Stimulated activated CD4-positive, alpha-beta T cell treated with anti-CD3 and anti-CD28 coated beads, Interleukin-12 subunit alpha, Interleukin-12 subunit beta, amount 100 ng/mL, for 48 hours (primary cell): ENCODE measurements around the gene CALD1.

Source experiments
- DNase-seq, 3 donors: peaks; one replicate each; pipeline ENCODE4 v3.0.0-alpha.2; 2020; ENCODE audit warnings: low read depth in 2 of 3, low spot score in 1 of 3

Gene CALD1

DNA sequence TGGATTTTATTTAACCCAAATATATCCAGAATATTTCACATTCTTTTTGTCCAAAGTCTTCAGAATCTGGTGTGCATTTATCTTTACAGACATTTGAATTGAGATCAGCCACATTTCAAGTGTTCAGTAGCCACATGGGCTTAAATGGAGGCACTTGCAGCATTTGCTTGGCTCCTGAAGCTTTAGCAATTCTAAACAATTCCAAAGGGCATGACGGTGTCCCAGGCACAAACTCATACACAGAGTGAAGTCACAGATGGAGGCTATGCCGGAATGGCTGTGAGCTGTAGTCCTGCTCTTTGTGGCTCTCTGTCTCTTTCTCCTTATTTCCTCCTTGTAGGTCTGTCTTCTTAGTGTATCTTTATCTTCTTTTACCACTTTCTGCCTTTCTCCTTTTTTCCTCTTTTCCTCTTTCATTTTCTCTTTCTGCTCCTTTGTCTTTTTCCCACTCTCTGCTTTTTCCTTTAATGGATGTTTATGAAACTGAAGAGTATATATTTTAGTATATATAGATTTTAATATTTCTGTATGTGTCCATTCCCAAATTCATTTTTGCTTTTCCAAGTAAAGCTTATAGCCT lies 214.5 kb downstream of the CALD1 start:
- DNase-seq = no peak

DNA sequence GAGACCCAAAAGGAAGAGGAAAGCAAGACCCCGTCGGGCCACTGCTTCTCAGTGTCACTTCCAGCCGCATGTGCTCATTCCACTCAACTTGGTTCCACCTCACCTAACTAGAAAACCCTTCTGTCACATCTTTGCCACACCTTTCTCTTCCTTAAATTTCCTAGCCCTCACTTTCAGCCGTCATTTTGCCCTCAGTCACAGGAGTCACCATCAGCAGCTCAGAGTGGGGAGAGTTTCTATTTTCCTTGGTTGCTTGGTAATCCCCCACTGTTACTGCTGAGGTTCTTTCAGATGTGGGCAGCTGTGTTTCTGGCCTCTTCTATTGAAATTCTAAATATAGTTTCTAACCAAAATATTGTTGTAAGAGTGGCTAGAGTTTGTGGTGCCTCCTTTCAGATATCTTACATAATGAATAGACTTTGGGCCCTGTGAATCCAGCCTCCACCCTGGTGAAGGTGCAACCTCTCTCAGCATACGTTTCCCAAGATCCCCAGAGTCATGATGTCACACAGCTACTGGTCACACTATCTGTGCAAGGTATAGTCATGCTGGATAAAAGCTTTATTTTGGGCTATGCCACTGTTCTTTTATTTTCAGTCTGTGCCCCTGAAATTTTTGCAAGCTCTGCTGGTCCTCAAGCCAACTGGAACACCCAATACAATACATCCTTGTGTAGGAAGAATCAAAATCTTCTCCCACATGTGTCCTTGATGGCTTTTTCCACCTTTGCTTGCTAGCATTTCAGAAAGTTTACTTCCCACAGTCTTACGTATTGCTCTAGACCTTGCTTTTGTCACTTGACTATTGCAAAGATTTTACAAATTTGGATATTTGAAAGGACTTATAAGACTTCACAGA lies 216.0 kb downstream of the CALD1 start:
- DNase-seq = no peak

DNA sequence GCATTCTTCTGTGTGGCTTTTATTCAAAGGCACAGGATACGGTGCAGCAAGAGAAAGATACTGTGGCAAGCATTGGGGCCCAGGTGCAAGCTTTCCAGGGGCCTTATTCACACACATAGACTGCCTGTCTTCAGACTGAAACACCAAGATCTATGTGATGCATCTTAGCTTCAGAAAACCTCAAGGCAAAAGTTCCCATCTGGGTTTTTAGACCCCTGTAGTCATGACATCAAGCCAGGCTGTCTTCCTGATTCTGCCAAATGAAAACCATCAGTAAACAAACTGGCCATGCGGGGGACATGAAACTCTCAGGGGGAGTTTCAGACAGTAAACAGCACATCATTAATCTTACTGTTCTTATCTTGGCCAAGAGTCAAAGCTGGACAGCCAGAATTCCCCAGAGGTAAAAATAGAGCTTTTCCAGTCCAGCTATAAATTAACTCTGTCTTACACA lies 216.7 kb downstream of the CALD1 start:
- no peak for DNase-seq

DNA sequence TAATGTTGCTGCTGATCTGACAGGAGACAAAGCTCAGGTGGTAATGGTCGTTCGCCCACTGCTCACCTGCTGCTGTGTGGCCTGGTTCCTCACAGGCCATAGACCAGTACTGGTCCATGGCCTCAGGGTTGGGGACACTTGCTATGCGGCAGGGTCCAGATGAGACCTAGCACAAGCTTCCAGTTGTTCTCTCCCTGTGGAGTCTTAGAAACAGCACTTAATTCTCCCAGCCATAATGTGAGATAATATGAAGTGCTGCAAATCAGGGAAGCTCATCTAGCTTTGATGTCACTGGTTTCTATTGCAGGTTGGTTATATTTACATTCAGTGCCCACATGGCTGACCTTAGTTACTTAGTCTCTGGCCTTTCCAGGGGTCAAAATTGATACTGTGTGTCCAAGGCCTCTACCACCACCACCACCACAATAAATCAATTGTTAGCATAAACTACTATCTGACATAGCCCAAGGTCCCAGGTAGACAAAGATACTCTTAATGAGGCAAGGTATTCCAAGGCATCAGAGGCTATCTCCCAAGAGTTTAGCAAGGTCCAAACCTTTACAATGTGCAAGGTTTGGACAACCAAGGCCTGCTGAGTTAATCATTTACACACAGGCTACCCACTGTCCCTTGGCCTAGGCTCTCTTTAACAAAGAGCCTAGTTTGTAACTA lies 217.9 kb downstream of the CALD1 start:
- no peak for DNase-seq

DNA sequence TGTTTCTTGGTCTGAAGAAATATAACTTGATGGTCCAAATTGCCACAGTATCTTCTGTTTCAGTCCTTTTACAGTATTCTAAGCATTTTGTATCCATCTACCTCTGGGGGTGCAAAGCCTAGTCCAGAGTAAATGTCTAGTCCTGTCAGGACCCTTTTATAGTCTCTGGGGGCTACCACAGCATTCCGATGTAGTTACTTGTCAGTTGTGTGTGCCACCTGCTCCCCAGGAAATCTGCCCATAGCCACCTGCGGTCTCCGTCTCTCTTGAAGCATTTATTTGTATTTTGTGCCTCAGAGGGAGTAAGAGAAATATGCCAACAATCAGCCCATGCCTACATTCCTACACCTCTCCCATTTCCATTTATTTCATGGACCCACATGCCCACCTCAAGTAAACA lies 219.7 kb downstream of the CALD1 start:
- DNase-seq = no peak

DNA sequence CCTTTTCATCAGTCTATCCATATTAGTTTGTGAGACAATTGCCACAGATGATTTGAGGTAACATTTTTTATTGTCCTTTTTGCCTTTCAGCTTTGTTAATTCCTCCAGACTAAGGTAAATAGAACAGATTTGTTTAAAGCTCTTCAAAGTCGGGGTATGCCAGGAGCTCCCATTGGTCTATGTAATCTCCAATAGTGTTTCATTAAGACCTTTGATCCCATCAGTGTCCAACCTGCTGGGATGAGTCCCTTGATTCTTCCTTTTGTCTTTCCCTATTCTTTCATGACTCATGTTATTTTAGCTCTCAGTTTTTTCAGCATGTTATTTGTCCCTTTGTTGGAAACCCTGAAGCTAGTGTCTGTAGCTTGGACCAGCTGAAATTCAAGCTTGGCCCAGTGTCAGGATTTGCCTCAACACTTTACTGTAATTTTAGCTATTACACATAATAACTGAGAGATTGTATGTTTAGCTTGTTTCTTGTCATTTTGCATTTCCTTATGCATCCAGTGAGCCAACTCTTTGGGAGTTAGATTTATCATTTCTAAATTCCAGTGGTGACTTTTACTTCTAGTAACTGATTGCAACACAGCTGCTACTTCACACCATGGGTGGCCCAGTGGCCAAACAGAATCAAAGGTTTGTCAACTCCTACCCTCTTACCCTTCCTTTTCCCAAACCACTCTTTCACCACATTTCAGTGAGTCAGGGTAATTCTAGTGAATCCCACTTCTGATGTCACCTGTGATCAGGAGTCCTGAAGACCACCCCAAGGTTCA lies 222.1 kb downstream of the CALD1 start:
- DNase-seq = no peak

DNA sequence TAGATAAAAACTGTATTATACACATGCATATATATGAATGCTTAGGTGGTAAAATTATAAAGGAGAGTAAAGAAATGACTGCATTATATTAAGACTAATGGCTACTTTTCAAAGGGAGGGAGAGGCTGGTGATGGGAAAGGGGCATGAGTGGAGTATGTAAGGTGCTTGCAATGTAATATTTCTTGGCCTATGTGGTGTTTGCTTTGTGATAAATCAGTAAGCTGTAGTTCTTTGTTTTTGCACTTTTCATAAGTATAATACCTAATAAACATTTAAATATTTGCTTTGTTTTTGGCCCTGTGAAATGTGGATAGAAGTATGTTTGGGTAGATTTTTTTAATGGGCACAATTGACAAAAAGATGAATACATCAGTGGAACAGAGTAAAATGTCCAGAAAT lies 232.8 kb downstream of the CALD1 start:
- DNase-seq = no peak
